NCI-H146 treated with DMSO at 0.1 percent for 48 hours (cell line): ENCODE results near the gene SREBF1.

ENCODE experiments used
- DNase-seq: peaks from one replicate; lab custom pipeline; 2025; ENCODE audit not compliant: unreplicated experiment; lab: John Stamatoyannopoulos, UW

Gene SREBF1

GRCh38 chr17:17766077-17766743, 70.6 kb downstream of the SREBF1 start:
- no peak for DNase-seq

DNA sequence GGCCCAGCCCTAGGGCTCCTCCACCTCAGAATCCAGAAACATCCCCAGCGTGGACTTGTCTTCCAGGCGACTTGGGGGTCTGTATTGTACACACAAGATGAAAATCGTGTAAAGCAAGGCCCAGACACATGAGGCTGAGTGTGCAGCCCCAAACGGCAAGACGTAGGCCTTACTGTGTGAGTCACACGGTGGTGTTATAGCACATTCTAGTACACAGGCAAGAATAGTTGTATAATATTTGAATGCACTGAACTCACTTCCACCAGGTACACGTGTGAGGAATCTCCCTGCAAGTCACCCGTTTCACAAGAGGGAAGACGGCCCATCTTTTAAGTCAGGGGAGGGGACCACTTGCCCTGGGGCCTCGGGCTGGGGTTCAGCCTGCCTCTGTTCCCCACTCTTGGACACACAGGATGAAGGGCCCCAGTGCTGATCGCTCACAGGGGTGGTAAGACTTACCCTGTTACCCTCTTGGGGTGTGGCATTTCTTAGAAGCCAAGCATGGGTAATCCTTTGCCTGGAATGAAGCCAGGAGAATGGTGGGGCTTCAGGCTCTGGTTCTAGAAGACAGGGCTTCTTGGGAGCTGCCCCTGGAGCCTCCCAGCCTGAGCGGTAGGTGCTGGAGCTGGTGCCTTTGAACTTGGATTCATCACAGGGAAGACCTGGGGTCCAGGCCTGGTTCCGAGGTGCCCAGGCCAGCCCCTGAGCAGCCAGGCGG, 71.3 kb downstream of the SREBF1 start:
- DNase-seq, result no peak

DNA sequence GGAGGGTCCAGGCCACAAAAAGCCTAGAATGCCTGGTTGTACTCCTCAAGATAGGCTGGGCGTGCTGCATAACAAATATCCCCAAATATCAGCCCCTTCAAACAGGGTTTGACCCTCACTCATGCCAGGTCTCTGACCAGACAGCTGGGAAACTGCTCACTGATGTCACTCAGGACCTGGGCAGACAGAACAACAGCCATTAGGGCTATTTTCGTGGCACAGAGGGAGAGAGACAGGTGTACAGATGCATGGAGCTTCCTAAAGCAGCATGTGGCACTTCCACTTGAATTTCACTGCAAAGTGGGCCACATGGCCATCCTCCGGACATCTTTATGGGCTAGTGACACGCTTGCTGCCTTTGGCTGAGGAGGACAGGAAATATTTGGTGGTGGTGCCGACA, 73.1 kb downstream of the SREBF1 start:
- no peak for DNase-seq

- DNase-seq, result no peak
These were observed 73.7 kb downstream of the SREBF1 start for GRCh38 chr17:17763136-17763535.

GRCh38 chr17:17762744-17763105, 74.1 kb downstream of the SREBF1 start:
- no peak for DNase-seq
